Measurements from ENCODE around the gene MKLN1.
A peak's percentile ranks its signal among the peaks of the same experiment; 100 is the strongest.
"Not testable (repeated sequence)": the region's sequence is repeated elsewhere in the genome, so short reads cannot be mapped to it uniquely, and the experiment has no call there.

Gene MKLN1

GRCh38 chr7:131501930-131502685 lies 174.4 kb downstream of the MKLN1 start:
- DNase-seq (ENCODE audit: low spot score) = no peak

GRCh38 chr7:131502810-131503508 lies 175.3 kb downstream of the MKLN1 start:
- DNase-seq (ENCODE audit: low spot score) = no peak

GRCh38 chr7:131503639-131504038 lies 176.0 kb downstream of the MKLN1 start:
- DNase-seq (ENCODE audit: low spot score) = no peak

GRCh38 chr7:131504157-131504899 lies 176.7 kb downstream of the MKLN1 start:
- no peak for DNase-seq (ENCODE audit: low spot score)

- DNase-seq (ENCODE audit: low spot score) = not testable (repeated sequence)
These were observed 177.5 kb downstream of the MKLN1 start for GRCh38 chr7:131505037-131505620.

GRCh38 chr7:131505636-131506557 lies 178.2 kb downstream of the MKLN1 start:
- no peak for DNase-seq (ENCODE audit: low spot score)

GRCh38 chr7:131506597-131506996 lies 178.9 kb downstream of the MKLN1 start:
- no peak for DNase-seq (ENCODE audit: low spot score)

- peak; percentile 63 for DNase-seq (ENCODE audit: low spot score)
These were observed 180.1 kb downstream of the MKLN1 start for GRCh38 chr7:131507592-131508331.

GRCh38 chr7:131508754-131509486 lies 181.2 kb downstream of the MKLN1 start:
- DNase-seq (ENCODE audit: low spot score) = no peak

- DNase-seq (ENCODE audit: low spot score) = no peak
These were observed 182.1 kb downstream of the MKLN1 start for GRCh38 chr7:131509781-131510180.

GRCh38 chr7:131511071-131511470 lies 183.4 kb downstream of the MKLN1 start:
- DNase-seq (ENCODE audit: low spot score) = no peak

GRCh38 chr7:131511774-131512535 lies 184.3 kb downstream of the MKLN1 start:
- no peak for DNase-seq (ENCODE audit: low spot score)

GRCh38 chr7:131513245-131514061 lies 185.8 kb downstream of the MKLN1 start:
- peak; percentile 74 for DNase-seq (ENCODE audit: low spot score)

GRCh38 chr7:131515471-131515870 lies 187.8 kb downstream of the MKLN1 start:
- DNase-seq (ENCODE audit: low spot score) = not testable (repeated sequence)

- DNase-seq (ENCODE audit: low spot score) = no peak
These were observed 189.7 kb downstream of the MKLN1 start for GRCh38 chr7:131517218-131517923.

- no peak for DNase-seq (ENCODE audit: low spot score)
These were observed 190.9 kb downstream of the MKLN1 start for GRCh38 chr7:131518626-131519025.

GRCh38 chr7:131521651-131522163 lies 194.0 kb downstream of the MKLN1 start:
- no peak for DNase-seq (ENCODE audit: low spot score)

Data from putamen (tissue), 1 donor.